ENCODE data around the gene PRRC2A. TPM values are rescaled to one million over a fixed set of nuclear protein-coding genes. Genes with fewer than 3 reads are reported as not detected.

The PRRC2A gene
- total RNA-seq, 1 donor from 2014 or later = 188 TPM

DNA sequence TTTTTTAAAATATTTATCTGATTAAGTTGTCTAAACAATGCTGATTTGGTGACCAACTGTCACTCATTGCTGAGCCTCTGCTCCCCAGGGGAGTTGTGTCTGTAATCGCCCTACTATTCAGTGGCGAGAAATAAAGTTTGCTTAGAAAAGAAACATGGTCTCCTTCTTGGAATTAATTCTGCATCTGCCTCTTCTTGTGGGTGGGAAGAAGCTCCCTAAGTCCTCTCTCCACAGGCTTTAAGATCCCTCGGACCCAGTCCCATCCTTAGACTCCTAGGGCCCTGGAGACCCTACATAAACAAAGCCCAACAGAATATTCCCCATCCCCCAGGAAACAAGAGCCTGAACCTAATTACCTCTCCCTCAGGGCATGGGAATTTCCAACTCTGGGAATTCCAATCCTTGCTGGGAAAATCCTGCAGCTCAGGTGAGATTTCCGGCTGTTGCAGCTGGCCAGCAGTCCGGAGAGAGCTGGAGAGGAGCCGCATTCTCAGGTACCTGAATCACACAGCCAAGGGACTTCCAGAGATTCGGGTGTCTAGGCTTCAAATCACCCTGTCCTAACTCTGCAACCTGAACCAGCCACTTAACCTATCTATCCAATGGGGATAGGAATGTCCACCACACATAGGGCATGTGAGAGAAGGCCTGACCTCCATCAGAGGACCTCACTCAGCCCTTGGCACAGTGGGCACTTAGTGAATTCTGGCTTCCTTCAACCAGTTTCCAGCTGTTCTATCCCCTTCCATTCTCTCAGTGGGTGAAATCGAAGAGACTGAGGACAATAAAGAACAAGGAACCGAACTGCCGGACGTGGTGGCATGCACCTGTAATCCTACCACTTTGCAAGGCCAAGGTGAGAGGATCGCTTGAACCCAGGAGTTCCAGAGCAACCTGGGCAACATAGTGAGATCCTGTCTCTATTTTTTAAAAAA, 42.1 kb upstream of the PRRC2A start:
- Histone ChIP-seq H3K27me3 (ENCODE audit: insufficient read depth, low read length) (peaks cover 3% of the 10 kb centered on the region), H4K20me1 (ENCODE audit: insufficient read depth, low read length) (no peaks in the 10 kb centered on the region), H3K79me2 (ENCODE audit: insufficient read depth, low read length) (no peaks in the 10 kb centered on the region), H3K9me3 (ENCODE audit: insufficient read depth, low read depth, low read length) (no peaks in the 10 kb centered on the region), H3K4me2 (ENCODE audit: low read length) (no peak overlapping the region), H3K27ac (ENCODE audit: low read depth, low read length) (no peak overlapping the region), H3K36me3 (ENCODE audit: insufficient read depth, low read length) (no peaks in the 10 kb centered on the region), H2AFZ (ENCODE audit: low read depth, low read length) (no peak overlapping the region), H3K9ac (ENCODE audit: low read length) (no peak overlapping the region), H3K4me1 (ENCODE audit: insufficient read depth, low read length) (peaks cover 11% of the 10 kb centered on the region), H3K4me3 (ENCODE audit: insufficient read depth, low read depth, low read length) (no peak overlapping the region)
- Mint-ChIP-seq H3K4me1 (ENCODE audit: low read depth, unreplicated experiment) (peaks cover 12% of the 10 kb centered on the region), H3K9me3 (ENCODE audit: unreplicated experiment) (no peaks in the 10 kb centered on the region), H3K27ac (ENCODE audit: unreplicated experiment) (no peak overlapping the region), H3K27me3 (ENCODE audit: low read depth, unreplicated experiment) (peaks cover 15% of the 10 kb centered on the region), H3K4me3 (ENCODE audit: unreplicated experiment) (no peak overlapping the region), H3K36me3 (ENCODE audit: low read depth, unreplicated experiment) (no peaks in the 10 kb centered on the region)
- FAIRE-seq = no peak
- TF ChIP-seq, protein P1, sequence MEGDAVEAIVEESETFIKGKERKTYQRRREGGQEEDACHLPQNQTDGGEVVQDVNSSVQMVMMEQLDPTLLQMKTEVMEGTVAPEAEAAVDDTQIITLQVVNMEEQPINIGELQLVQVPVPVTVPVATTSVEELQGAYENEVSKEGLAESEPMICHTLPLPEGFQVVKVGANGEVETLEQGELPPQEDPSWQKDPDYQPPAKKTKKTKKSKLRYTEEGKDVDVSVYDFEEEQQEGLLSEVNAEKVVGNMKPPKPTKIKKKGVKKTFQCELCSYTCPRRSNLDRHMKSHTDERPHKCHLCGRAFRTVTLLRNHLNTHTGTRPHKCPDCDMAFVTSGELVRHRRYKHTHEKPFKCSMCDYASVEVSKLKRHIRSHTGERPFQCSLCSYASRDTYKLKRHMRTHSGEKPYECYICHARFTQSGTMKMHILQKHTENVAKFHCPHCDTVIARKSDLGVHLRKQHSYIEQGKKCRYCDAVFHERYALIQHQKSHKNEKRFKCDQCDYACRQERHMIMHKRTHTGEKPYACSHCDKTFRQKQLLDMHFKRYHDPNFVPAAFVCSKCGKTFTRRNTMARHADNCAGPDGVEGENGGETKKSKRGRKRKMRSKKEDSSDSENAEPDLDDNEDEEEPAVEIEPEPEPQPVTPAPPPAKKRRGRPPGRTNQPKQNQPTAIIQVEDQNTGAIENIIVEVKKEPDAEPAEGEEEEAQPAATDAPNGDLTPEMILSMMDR (IDR thresholded peaks at IDR 0.05; ENCODE audit: insufficient read depth, low read depth, low read length) = no peak
- TF ChIP-seq EZH2 (IDR thresholded peaks at IDR 0.05; ENCODE audit: insufficient read depth, low read length) = no peak
- DNase-seq (ENCODE audit: low read depth) = no peak

DNA sequence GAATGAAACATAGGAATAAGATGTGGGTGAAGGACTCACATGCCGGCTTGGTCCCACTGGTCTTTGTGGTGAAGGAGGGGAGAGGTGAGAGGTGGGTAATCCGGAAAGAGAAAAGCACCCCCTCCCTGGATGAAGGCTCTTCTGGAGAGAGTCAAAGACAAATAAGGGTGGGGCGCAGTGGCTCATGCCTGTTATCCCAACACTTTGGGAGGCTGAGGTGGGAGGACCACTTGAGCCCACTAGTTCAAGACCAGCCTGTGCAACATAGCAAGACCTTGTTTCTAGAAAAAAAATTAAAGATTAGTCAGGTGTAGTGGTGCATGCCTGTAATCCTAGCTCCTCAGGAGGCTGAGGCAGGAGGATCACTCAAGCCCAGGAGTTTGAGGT, 41.4 kb upstream of the PRRC2A start:
- H3K4me1 ChIP-seq (ENCODE audit: insufficient read depth, low read length) = peaks cover 11% of the 10 kb centered on the region
- no peak overlapping the region for H3K27ac ChIP-seq (ENCODE audit: low read depth, low read length)
- H3K4me1 Mint-ChIP-seq (ENCODE audit: low read depth, unreplicated experiment) = peaks cover 8% of the 10 kb centered on the region
- H4K20me1 ChIP-seq (ENCODE audit: insufficient read depth, low read length) = no peaks in the 10 kb centered on the region
- no peak overlapping the region for H3K4me3 ChIP-seq (ENCODE audit: insufficient read depth, low read depth, low read length)
- TF ChIP-seq, protein P1 (IDR thresholded peaks at IDR 0.05; ENCODE audit: insufficient read depth, low read depth, low read length) = no peak
- TF ChIP-seq EZH2 (IDR thresholded peaks at IDR 0.05; ENCODE audit: insufficient read depth, low read length) = no peak
- no peaks in the 10 kb centered on the region for H3K9me3 Mint-ChIP-seq (ENCODE audit: unreplicated experiment)
- H3K4me3 Mint-ChIP-seq (ENCODE audit: unreplicated experiment) = no peak overlapping the region
- no peaks in the 10 kb centered on the region for H3K9me3 ChIP-seq (ENCODE audit: insufficient read depth, low read depth, low read length)
- no peaks in the 10 kb centered on the region for H3K36me3 ChIP-seq (ENCODE audit: insufficient read depth, low read length)
- no peak overlapping the region for H3K27ac Mint-ChIP-seq (ENCODE audit: unreplicated experiment)
- H3K36me3 Mint-ChIP-seq (ENCODE audit: low read depth, unreplicated experiment) = no peaks in the 10 kb centered on the region
- H3K9ac ChIP-seq (ENCODE audit: low read length) = no peak overlapping the region
- no peaks in the 10 kb centered on the region for H3K79me2 ChIP-seq (ENCODE audit: insufficient read depth, low read length)
- no peak overlapping the region for H2AFZ ChIP-seq (ENCODE audit: low read depth, low read length)
- H3K4me2 ChIP-seq (ENCODE audit: low read length) = no peak overlapping the region
- FAIRE-seq = no peak
- H3K27me3 ChIP-seq (ENCODE audit: insufficient read depth, low read length) = peaks cover 3% of the 10 kb centered on the region
- DNase-seq (ENCODE audit: low read depth) = no peak
- peaks cover 15% of the 10 kb centered on the region for H3K27me3 Mint-ChIP-seq (ENCODE audit: low read depth, unreplicated experiment)
